Stimulated activated CD4-positive, alpha-beta T cell treated with anti-CD3 and anti-CD28 coated beads, Interleukin-15, amount 100 ng/mL, for 24 hours (primary cell): ENCODE results near the gene FBXL5.

Source experiments
- DNase-seq: peaks from one replicate; pipeline ENCODE4 v3.0.0-alpha.2; 2020

The FBXL5 gene

DNA sequence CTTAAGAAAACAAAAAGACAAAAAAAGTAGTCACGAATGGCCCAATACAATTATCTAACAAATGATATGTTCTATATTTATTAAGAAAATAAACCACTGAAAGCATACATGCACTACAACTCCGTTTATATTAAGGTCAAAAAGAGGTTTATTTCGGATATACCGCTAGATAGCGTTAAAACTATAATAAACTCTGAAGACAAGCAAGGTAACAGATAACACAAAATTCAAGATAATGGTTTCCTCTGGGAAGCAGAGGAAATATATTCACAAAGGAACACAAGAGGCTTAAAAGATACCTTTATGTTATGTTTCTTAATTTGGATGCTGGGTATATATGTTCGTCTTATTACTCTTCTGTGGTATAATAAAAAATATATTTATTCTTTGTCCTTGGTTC, 21.7 kb upstream of the FBXL5 start:
- DNase-seq, result no peak

DNA sequence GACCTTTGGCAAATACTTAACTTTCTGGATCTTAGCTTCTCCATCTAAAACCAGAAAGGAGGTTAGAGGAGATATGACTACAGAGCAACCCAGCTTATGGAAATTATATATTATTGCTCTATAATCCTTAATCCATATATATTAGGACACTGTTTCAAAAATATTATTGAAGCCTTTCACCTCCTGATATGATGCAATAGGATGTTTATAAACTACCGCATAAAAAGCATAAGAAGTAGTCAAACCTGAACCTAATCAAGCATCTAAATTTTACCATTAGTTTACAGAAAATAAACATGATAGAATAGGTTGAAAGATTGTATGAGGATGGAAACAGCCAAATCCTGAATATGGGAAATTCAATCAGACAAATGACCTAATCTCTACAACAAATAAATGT, 20.9 kb upstream of the FBXL5 start:
- DNase-seq, result no peak

DNA sequence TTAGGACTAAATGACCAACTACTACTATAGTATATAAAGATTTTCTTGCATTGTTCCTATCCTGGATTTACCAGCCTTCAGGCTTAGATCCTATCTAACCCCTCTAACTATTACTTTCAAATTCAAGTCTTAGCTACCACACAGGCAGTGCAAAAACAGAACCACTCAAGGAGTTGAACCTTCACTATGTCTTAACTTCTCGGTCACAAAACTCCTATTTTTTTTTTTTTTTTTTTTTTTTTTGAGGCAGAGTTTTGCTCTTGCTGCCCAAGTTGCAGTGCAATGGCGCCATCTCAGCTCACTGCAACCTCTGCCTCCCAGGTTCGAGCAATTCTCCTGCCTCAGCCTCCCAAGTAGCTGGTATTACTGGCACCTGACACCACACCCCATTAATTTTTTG, 20.2 kb upstream of the FBXL5 start:
- DNase-seq, result no peak

DNA sequence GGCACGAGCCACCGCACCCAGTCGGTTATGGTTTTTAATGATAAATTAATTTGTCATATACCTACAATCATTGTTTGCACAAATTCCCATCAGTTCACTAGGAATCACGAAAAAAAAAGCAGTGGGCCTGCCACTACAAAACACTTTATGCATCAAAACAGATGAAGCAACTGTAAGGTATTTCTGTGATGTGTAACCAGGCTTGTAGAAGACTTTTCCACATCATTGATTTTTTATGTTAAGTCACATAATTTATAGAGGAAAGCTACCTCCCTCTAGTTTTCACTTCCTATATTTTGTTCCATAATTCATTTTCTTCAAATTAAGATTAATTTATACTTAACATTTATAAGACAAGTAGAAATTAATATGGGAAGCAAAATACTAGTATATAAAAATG, 19.8 kb upstream of the FBXL5 start:
- DNase-seq, result no peak

DNA sequence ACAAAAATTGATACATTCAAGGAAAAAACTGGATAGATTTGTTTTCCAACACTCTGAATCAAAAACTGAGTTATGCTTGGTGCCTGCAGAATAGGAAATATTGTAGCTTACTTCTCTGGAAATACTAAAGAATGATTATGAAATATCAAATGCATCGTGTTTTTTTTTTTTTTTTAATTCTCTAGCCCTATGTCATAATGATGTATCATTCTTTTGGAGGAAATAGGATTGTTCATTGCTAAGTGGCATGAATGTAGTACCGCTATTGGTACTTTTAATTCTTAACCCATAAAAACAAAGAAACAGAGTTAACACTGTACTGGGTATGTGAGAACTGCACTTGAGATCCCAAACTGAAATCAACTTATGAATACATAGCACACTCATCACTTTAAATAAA, 18.9 kb upstream of the FBXL5 start:
- no peak for DNase-seq

DNA sequence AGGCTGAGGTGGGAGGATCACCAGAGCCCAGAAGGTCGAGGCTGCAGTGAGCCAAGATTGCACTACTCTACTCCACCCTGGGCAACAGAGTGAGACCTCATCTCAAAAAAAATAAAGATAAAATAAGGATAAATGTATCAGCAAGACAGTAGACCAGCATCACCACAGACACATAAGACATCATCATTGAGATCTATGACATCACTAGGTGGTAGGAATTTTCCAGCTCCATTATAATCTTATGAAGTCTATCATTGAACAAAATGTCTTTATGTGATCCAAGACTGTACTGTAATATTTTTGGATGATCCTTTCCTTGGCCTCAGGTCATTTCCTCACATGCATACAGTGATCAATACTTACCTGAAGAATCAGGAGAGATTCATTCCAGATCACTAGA, 18.2 kb upstream of the FBXL5 start:
- DNase-seq, result no peak

DNA sequence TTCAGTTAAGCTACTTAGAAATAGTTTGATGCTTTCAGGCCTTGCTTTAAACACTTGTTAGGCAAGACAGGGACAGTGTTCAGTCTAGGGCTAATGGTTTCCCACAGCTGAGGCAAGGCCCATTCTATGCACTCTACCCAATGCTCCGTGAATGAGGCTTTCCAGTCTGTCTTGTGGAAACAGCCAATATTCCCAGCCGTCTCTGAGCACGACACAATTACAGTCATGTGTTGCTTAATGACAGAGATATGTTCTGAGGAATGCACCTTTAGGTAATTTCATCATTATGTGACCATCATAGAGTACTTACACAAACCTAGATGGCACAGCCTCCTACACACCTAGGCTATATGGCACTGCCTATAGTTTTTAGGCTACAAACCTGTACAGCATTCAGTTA, 16.9 kb upstream of the FBXL5 start:
- no peak for DNase-seq

DNA sequence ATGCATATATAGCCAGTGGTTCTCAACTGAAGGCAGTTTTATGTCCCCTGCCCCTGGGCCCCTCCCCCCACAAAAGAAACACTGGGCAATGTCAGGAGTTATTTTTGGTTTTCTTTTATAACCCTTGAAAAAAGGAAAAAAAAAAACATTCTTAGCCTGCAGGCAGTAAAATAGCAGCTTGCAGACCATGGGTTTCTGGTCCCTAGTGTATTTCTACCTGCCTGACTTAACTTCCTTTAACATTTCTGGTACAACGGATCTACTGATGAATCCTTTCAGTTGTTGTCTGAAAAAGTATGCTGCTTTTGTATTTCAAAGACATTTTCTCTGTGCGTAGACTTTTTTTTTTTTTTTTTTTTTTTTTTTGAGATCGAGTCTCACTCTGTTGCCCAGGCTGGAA, 15.4 kb upstream of the FBXL5 start:
- no peak for DNase-seq

DNA sequence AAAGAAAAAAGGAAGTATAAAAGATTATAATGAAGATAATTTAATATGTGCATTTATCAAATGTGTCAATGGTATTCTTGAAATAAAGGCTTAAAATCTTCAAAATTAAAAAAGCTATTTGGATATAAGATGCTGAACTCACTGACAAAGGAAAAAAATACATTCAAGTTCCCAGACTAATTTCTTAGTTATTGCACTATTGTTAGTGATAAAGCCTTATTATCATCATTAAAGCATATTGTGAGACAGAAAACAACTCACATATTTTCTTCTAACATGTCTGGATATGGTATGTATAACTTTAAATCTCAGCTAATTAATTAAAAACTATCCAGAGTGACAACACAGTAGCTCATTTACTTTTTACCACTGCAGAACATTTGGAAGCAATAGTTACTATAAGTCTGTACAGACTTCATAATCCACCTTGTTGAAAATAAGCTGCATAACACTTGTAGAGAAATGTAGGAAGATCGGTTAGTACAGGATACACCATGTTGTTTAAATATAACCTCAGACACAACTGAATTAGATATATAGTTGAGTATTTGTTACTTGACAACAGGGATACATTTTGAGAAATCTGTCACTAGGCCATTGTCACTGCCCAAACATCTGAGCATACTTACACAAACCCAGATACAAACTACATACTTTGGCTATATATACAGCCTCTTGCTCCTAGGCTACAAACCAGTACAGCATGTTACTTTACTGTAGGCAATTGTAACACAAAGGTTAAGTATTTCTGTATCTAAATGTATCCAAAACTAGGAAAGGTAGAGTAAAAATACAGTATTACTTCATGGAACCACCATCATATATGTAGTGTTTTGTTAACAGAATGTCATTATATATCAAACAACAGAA, 13.6 kb upstream of the FBXL5 start:
- no peak for DNase-seq

DNA sequence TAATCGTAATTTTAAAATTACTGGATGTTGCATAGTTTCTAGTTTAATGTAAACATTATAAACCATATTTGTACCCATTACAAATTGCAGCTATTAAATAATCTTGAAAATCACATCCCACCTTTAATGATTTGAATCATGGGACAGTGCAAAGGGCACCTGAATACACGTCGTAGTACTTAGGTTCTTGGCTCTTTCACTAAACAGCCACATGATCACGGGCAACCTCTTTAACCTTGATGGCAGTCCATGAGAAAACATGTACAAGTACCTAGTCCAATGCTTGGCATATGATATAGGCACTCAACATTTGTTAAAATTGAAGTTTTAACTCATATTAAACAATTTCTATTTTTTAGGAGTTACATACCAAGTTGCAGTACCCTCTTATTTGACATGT, 11.8 kb upstream of the FBXL5 start:
- no peak for DNase-seq

DNA sequence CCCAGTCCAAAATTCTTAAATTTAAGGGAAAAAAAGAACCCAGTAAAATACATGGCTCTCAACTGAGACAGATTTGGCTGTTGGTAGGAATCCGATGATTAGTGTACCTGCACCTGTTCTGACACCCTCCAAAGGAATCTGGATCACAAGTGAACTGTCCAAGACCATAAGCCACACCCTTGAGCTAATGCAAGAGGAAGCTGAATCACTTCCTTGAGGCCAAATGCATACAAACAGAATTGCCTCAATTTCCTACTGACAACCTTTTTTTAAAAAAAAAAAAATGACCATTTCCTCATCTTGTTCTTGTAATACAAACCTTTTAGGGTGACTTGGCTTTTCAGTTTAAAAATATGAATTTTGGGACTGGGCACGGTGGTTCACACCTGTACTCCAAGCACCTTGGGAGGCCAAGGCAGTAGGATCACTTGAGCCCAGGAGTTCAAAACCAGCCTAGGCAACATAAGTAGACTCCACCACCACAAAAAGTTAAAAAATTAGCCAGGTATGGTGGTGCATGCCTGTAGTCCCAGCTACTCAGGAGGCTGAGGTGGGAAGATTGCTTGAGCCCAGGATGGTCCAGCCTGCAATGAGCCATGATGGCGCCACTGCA, 10.7 kb upstream of the FBXL5 start:
- no peak for DNase-seq

DNA sequence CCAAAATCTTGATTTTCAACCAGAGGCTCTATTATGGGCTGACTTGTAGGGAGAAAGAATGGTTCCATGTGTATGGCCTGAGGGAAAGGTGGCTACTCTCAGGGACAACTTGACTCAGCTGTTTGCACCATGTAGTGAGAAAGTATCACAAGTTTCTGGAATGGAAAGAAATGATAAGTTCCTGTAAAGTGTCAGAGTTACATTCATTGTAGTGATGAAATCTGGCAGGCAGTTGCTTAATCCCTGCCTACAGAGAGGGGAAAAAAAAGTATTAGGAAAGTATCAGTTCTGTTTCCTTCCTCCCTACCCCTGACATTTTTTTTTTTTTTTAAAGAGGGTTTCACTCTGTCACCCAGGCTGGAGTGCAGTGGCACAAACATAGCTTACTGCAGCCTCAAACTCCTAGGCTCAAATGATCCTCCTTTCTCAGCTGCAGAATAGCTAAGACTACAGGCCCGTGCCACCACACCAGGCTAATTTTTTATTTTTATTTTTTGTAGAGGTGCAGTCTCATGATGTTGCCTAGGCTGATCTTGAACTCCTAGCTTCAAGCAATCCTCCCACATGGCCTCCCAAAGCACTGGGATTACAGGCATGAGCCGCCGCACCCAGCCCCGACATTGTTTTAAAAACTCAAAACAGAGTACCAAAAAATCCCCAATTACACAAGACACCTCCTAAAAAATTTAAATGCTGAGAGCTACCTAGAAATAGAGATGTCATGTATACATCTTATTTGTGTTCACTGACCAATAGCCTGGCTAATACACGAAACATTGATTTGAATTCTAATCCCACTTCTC, 4.8 kb upstream of the FBXL5 start:
- DNase-seq, result peak; percentile 21

DNA sequence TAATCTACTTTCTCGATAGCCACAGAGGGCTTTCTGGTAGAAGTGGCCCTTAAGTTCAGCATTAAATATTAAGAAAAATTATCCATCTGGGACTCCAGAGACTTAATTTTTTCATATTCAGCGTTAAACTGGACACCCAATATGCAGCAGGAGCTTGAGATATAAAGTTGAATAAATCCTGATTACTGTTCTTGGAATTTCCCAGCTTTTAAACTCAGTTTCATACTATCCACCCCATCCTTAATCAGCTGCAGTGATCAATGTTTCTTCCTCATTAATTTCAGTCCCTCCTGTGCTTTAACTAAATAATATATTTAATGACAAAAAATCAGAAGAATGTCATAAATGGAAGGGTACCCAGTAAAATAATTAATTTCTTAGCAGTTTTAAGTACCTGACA, 3.6 kb upstream of the FBXL5 start:
- DNase-seq, result no peak

DNA sequence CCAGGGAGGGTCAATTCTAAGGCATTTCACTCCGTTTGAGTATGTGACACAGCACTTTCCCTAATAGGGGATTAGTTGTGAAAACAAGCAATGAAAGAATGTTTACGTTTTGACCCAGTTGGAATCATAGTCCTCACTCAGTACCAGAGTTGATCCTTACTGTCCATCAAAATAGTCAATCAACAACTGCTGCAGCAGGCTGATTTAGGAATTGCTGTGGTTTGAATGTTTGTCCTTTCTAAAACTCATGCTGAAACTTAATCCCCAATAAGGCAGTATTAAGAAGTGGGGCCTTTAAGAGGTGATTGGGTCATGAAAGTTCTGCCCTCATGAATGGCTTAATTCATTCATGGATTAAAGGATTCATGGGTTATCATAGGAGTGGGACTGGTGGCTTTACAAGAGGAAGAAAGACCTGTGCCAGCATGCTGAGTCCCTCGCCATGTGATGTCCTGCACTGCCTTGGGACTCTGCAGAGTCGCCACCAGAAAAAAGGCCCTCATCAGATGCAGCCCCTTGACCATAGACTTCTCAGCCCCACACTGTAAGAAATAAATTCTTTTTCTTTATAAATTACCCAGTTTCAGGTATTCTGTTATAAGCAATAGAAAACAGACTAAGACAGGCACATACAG, 3.1 kb upstream of the FBXL5 start:
- DNase-seq, result no peak

DNA sequence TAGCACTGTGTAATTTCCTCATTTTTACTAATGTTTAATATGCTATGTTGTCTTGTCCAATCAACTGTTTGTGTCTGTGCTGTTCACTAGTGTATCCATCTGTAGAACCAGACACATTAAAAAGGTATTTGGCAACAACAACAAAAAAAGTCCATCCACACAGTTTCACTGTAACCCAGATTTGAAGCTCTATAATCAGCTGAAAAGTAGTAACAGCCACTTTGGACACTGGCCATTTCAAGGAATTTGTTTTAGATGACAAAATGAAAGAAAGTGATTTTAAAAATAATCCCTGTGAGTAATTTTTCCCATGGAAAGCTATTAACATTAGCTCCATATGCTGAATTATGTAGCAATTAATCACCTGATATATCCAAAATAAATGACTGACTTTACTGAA, 2.2 kb upstream of the FBXL5 start:
- DNase-seq, result no peak

DNA sequence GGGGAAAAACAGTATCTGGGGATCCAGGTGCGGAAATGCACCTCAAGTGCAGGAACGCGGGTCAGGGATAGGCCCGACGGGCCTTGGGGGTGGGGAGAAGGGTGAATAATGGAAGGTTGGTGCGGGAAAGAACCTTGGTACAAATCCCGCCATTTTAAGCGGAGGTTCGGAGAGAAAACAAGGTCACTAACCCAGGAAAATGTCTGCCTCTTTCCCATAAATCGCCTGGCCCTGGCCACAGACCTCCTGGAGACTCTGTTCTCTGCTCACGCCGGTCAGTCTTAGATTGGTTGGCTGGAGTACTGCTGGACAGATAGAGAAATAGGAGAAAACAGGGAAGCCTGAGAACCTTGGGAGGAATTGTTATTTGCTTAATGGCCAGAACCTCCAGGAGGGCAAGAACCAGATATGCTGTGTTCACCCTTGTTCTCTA, 897 bp upstream of the FBXL5 start:
- no peak for DNase-seq

DNA sequence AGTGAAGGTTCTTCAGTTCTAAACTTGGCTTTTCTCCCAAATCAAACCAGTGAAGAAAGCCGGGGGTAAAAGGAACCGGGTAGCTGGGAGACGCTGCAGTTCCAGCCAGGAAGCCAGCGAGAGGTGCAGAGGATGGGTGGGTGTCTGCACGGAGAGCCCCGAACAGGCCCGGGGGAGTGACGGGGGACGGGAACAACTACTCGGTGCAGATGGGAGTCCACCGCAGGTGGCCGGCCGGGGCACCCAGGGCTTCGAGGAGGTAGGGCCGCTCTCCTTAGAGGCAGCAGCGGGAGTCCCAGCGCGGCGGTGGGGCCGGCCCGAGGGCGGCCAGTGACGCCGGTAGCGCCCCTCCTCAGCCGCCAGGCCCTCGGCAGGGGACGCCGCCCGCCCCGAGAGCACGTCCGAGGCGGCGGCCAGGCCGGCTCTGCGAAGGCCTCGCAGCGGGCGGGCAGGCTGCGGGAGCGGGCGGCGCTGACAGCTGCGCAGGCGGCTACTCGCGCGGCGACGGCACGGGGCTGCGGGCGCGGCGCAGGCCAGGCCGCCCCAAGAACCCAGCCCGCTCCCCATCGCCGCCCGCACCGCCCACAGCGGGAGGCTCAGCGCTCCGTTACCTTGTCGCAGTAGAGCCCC, 449 bp downstream of the FBXL5 start:
- DNase-seq, result peak; percentile 60

DNA sequence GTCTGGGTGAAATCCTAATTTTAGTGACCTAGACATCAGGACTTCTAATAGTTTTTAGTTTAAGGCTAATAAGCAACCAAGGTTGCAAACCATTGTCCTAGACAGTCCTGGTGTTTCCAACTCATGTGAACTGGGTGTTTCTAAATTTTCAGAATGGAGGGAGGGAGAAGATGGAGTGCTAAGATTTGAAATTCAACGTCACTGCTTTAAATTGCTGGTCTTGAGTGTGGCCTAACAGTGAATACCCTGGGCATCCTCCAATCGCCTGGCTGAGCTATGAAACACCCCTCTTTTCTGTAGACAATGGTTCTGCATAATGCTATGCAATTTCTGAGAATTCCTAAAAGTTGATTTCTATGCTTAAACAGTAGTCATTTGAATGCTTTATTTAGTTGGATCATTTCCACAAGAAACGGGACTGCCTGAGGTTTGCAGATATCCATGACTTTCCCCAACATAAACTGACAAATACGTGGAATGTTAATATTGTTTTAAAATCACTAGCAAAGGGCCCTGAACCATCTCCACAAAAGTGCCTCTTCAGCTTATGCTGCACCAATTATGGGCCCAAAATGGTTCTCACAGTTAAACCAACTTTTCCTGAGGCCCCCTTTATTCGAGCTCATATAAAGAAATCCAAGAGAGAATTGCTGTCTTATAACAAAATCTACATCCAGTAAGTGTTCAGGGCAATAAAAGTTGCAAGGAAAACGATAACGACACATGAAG, 1.1 kb downstream of the FBXL5 start:
- DNase-seq, result peak; percentile 15

DNA sequence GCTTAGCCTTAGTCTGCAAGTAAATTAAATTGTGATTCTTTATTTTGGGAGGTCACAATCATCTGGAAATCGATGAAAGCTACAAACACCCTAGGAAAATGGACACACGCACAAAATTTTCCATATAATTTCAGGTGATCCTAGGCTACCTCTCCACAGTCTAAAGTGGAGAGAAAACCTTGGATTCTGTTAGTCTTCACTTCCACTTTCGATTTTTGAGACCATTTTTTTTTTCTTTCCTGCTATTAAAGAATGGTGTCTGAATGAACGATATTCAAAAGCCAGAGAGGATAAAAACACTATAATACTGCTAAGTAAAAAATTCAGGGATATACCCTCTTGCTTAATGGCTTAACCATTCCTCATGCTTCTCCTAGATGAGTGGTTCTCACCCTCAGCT, 1.7 kb downstream of the FBXL5 start:
- no peak for DNase-seq

DNA sequence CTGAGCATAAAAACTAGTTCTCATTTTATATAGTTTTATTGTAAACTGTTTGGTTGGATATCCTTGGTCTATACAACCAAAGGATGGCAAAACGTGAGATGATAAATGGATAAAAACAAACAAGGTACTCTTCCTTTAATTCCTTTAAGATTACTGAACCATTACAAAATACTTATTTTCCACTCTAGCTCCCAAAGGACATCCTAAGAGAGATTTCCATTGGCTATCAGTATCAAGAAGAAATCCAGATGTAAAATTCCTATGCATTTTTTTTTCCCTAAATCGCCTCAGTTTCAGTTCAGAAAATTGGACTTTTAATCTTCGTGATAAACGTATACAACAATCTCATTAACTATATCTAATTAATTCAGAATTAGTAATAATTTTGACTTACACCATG, 2.3 kb downstream of the FBXL5 start:
- DNase-seq, result no peak

DNA sequence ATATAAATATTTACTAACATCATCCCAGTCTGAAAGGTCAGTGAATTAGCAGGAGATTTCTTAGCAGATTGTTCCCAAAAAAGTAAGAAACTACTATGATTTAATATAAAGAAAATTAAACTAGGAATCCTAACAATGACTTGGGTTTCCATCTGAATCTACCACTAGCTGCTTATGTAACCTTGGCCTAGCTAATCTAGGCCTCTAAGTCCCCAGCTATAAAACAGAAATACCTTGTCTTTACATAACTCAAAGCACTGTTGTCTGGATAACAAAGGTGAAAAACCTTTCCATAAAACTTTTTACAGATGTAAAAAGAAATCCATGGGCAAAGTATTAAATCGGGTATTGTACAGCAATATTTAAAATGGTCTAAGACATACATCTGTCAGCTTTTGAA, 3.0 kb downstream of the FBXL5 start:
- DNase-seq, result no peak

DNA sequence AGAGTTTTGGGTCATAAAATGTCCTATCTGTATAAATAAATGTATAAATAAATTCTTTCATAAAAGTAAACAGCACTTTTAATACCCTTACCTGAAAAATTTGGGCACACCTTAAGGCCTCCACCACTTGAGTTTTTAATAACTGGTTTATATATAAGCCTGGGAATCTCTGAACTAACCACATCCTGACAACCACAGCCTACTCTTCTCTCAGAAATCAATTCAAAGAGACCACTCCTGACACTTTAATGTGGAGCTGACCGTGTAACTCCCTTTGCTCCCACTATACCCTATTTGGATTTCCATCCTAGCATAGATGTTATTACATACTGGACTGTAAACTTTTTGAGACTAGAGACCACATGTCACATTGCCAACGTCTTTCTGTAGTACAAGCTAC, 3.5 kb downstream of the FBXL5 start:
- DNase-seq, result no peak
